Peyer's patch (tissue), 4 donors: ENCODE results near the gene CPED1. TPM values are rescaled to one million over a fixed set of nuclear protein-coding genes. Genes with fewer than 3 reads are reported as not detected.

Source experiments
- DNase-seq, 3 donors: peaks; one replicate each; pipeline ENCODE4 v3.0.0-alpha.2; 2017 to 2019
- H3K27ac ChIP-seq, 4 donors: fragments of 200-600 bp; sonication (generic); one replicate each; pipeline ENCODE4 v1.5.1; 2016 to 2019
- H3K27me3 ChIP-seq, 2 donors: fragments of 200-600 bp; sonication (generic); one replicate each; pipeline ENCODE4 v1.5.1; 2019
- H3K36me3 ChIP-seq, 3 donors: fragments of 200-600 bp; sonication (generic); one replicate each; pipeline ENCODE4 v1.5.1; 2016 to 2019
- H3K4me1 ChIP-seq, 4 donors: fragments of 200-600 bp; sonication (generic); one replicate each; pipeline ENCODE4 v1.5.1; 2016 to 2019
- H3K4me3 ChIP-seq, 4 donors: fragments of 200-600 bp; sonication (generic); 1 replicate in 3 of 4; 2 replicates in 1 of 4; pipeline ENCODE4 v1.5.1; 2016 to 2019; ENCODE audit warnings: mild to moderate bottlenecking in 1 of 4
- H3K9me3 ChIP-seq, 4 donors: fragments of 200-600 bp; sonication (generic); one replicate each; pipeline ENCODE4 v1.5.1; 2016 to 2019; ENCODE audit warnings: mild to moderate bottlenecking in 1 of 4
- CTCF ChIP-seq, 6 experiments: fragments of 450-650 bp in 4 of 6; fragments of 200-600 bp in 2 of 6; sonication (generic) in 1 of 6; IDR thresholded peaks; one replicate each; pipeline ENCODE4 v1.5.1; 2017 to 2019; ENCODE audit warnings: antibody characterized with exemption in 6 of 6, mild to moderate bottlenecking in 3 of 6, moderate library complexity in 1 of 6
- POLR2A ChIP-seq, 2 donors: fragments of 450-650 bp; IDR thresholded peaks; one replicate each; pipeline ENCODE4 v1.5.1; 2017; ENCODE audit warnings: antibody characterized with exemption in 2 of 2, mild to moderate bottlenecking in 2 of 2, moderate library complexity in 2 of 2
- total RNA-seq, 4 donors: library from RNA; depleted of rRNA; stranded (reverse); fragments of >200 nt; gene quantifications; one replicate each; pipeline ENCODE4 v1.1.0, GENCODE V29; 2016

CPED1 gene
- total RNA-seq, 4 donors from 2014 or later = 4.4 to 50.3 (median 8.5) TPM

- H3K4me1 ChIP-seq = peaks cover 0 to 6% (median 2%) of the 10 kb centered on the region in 4 donors
- no peaks in the 10 kb centered on the region for H3K36me3 ChIP-seq
- no peaks in the 10 kb centered on the region for H3K27me3 ChIP-seq
- H3K9me3 ChIP-seq = no peaks in the 10 kb centered on the region
- DNase-seq = no peak
- H3K4me3 ChIP-seq = no peak overlapping the region
- H3K27ac ChIP-seq = no peak overlapping the region
- TF ChIP-seq POLR2A (IDR thresholded peaks at IDR 0.05) = no peak
- TF ChIP-seq CTCF (IDR thresholded peaks at IDR 0.05) = no peak
Observed at GRCh38 chr7:120994512-120995410, 6.2 kb downstream of the CPED1 start.

DNA sequence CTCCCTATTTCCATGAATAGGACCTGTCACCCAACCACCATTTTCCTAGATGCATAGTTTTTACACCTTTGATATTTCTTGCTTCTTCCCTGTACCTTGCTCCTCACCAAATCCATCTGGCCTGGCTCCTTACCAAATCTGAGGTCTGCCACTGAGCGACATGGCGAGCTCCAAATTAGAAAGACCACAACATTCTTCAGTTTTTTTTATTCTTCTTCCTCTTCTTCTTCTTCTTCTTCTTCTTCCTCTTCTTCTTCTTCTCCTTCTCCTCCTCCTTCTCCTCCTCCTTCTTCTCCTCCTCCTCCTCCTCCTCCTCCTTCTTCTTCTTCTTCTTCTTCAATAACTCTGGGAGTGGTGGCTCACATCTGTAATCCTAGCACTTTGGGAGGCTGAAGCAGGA lies 7.1 kb downstream of the CPED1 start:
- peaks cover 0 to 6% (median 2%) of the 10 kb centered on the region in 4 donors for H3K4me1 ChIP-seq
- H3K27ac ChIP-seq = peak overlapping the region in 1 of 4 donors; percentile 29
- no peak for DNase-seq

DNA sequence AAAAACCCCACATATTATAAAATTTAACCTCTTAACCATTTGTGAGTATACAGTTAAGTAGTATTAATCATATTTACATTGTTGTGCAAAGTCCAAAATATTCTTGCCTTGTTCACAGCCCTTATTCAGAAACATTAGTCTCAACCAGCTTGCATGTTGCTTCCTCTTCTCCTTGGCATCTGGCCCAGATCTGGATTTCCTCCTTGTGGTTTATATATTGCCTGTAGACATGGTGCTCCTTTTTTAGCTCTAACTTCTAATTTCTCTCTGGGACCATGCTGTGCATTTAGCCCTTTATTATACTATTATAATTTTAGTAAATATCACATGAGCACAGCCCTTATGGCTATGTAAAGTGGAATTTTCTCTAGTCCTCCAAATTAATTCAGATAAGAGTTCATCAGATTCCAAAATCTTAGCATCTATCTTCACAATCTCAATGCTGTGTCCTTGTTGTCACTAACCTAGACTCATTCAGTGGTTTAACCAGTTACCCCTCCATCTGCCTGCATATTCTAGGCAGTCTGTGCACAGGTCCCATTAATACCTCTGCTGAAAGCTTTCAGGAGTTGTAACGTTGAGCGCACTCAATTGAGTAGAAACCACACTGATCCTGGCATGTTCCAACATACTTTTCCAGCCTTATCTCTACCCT lies 7.9 kb downstream of the CPED1 start:
- Histone ChIP-seq H3K36me3 (no peaks in the 10 kb centered on the region), H3K27ac (peak overlapping the region in 2 of 4 donors; percentile 29 to 36), H3K27me3 (no peaks in the 10 kb centered on the region), H3K9me3 (no peaks in the 10 kb centered on the region), H3K4me1 (peaks cover 0 to 6% (median 2%) of the 10 kb centered on the region in 4 donors), H3K4me3 (no peak overlapping the region)
- peak in 2 of 3 donors; percentile 54 to 80 for DNase-seq
- TF ChIP-seq CTCF (IDR thresholded peaks at IDR 0.05) (no peak), POLR2A (IDR thresholded peaks at IDR 0.05) (no peak)

More for the DNA sequence above, 7.1 kb downstream of the CPED1 start:
- TF ChIP-seq POLR2A (IDR thresholded peaks at IDR 0.05) (no peak), CTCF (IDR thresholded peaks at IDR 0.05) (no peak)
- no peaks in the 10 kb centered on the region for H3K9me3 ChIP-seq
- no peaks in the 10 kb centered on the region for H3K27me3 ChIP-seq
- no peaks in the 10 kb centered on the region for H3K36me3 ChIP-seq
- no peak overlapping the region for H3K4me3 ChIP-seq

DNA sequence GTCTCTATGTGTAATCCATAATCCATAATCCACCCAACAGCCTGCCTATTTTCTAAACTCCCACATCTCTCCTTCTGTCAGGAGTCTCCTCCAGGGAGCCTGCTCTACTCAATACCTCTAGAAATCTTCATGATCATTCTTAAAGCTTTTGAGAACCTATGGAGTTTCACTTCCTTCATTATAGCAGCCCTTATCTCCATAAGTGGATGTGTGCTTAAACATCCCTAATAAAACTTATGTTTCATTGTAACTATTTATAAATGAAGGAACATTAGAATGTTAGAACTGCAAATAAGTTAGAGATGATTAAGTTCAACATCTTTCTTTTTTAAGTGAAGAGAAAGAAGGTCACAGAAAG lies 8.5 kb downstream of the CPED1 start:
- H3K4me1 ChIP-seq = peaks cover 0 to 6% (median 2%) of the 10 kb centered on the region in 4 donors
- peak overlapping the region in 2 of 4 donors; percentile 29 to 36 for H3K27ac ChIP-seq
- no peak for TF ChIP-seq CTCF (IDR thresholded peaks at IDR 0.05)
- no peak for TF ChIP-seq POLR2A (IDR thresholded peaks at IDR 0.05)
- no peaks in the 10 kb centered on the region for H3K27me3 ChIP-seq
- no peak overlapping the region for H3K4me3 ChIP-seq
- DNase-seq = no peak
- no peaks in the 10 kb centered on the region for H3K36me3 ChIP-seq
- H3K9me3 ChIP-seq = no peaks in the 10 kb centered on the region

- Histone ChIP-seq H3K4me1 (peaks cover 0 to 6% (median 2%) of the 10 kb centered on the region in 4 donors), H3K4me3 (no peak overlapping the region), H3K9me3 (no peaks in the 10 kb centered on the region), H3K27ac (peak overlapping the region in 1 of 4 donors; percentile 20), H3K36me3 (no peaks in the 10 kb centered on the region), H3K27me3 (no peaks in the 10 kb centered on the region)
- no peak for DNase-seq
- TF ChIP-seq CTCF (IDR thresholded peaks at IDR 0.05) (no peak), POLR2A (IDR thresholded peaks at IDR 0.05) (no peak)
Observed at GRCh38 chr7:120997882-120998474, 9.5 kb downstream of the CPED1 start.
